Measurements from ENCODE around the gene ITM2B.
"Not testable (repeated sequence)": the region's sequence is repeated elsewhere in the genome, so short reads cannot be mapped to it uniquely, and the experiment has no call there.

The ITM2B gene

DNA sequence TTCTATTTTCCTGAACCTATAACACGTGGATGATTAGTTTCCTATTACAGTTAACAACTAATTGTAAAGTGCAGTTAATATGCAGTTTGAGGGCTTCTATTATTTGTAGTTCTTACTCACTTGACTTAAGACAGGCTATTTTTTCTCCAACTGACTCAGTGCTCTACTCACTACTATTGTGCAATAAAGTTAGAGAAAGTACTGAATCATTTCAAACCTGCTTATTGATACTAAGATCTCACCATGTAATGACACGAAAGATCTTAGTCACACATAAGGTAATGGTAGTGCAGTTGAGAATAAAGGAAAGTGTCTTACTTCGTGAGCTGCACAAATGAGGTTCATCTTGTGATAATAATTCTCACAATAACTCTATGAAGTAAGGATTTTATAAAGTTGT, 22.8 kb upstream of the ITM2B start (continued):
- TF ChIP-seq, protein P1, sequence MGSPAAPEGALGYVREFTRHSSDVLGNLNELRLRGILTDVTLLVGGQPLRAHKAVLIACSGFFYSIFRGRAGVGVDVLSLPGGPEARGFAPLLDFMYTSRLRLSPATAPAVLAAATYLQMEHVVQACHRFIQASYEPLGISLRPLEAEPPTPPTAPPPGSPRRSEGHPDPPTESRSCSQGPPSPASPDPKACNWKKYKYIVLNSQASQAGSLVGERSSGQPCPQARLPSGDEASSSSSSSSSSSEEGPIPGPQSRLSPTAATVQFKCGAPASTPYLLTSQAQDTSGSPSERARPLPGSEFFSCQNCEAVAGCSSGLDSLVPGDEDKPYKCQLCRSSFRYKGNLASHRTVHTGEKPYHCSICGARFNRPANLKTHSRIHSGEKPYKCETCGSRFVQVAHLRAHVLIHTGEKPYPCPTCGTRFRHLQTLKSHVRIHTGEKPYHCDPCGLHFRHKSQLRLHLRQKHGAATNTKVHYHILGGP (tag by site-specific recombination; IDR thresholded peaks at IDR 0.05), result no peak
- TF ChIP-seq ZNF214 (tag by site-specific recombination; IDR thresholded peaks at IDR 0.05; ENCODE audit: borderline replicate concordance) (no peak), ZNF324 (tag by site-specific recombination; IDR thresholded peaks at IDR 0.05) (no peak), GLI4 (tag by site-specific recombination; IDR thresholded peaks at IDR 0.05) (no peak), ZNF202 (tag by site-specific recombination; IDR thresholded peaks at IDR 0.05; ENCODE audit: borderline replicate concordance) (no peak), ZNF48 (tag by site-specific recombination; IDR thresholded peaks at IDR 0.05) (no peak), SALL2 (tag by site-specific recombination; IDR thresholded peaks at IDR 0.05; ENCODE audit: borderline replicate concordance) (no peak), ZSCAN16 (tag by site-specific recombination; IDR thresholded peaks at IDR 0.05) (no peak), ZNF626 (tag by site-specific recombination; IDR thresholded peaks at IDR 0.05) (no peak), ZBTB7A (tag by site-specific recombination; IDR thresholded peaks at IDR 0.05; ENCODE audit: low read depth) (no peak), OVOL3 (tag by site-specific recombination; IDR thresholded peaks at IDR 0.05) (no peak), ZNF658 (tag by site-specific recombination; IDR thresholded peaks at IDR 0.05) (no peak)

DNA sequence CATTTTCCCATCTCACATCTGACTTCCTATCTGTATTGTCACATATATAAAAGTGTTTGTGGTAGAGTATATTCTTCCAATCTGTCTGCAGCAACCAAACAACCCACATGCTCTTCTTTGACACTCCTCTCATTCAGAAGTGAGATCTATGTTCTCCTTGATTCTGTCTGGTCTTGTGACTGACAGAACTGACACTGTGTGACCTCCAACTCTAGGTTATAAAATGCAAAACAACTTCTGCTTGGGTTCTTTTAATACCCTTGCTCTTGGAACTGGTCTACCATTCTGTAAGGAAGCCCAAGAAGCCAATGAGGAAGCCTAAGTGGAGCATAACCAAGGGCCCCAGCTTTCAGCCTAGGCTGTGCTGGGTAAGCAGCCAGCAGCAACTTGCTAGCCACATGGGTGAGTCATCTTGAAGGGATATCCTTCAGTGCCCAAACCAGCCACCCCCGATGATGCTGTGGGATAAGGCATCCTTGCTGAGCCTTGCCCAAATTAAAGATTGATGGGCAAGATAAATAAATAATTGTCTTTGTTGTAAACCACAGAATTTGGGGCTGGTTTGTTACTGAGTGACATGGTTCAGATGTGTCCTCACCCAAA, 18.4 kb upstream of the ITM2B start:
- H3K27ac ChIP-seq (ENCODE audit: extremely low read depth, low read depth, low read length), result no peak overlapping the region
- CTCF ChIA-PET, result no interaction called here
- no peaks in the 10 kb centered on the region for H3K36me3 ChIP-seq (ENCODE audit: control insufficient read depth in 2 of 2, insufficient read depth in 1 of 2, low read length in 2 of 2)
- H3K9me3 ChIP-seq (ENCODE audit: control insufficient read depth, insufficient read depth, low read depth, low read length), result no peaks in the 10 kb centered on the region
- TF ChIP-seq, protein P2, sequence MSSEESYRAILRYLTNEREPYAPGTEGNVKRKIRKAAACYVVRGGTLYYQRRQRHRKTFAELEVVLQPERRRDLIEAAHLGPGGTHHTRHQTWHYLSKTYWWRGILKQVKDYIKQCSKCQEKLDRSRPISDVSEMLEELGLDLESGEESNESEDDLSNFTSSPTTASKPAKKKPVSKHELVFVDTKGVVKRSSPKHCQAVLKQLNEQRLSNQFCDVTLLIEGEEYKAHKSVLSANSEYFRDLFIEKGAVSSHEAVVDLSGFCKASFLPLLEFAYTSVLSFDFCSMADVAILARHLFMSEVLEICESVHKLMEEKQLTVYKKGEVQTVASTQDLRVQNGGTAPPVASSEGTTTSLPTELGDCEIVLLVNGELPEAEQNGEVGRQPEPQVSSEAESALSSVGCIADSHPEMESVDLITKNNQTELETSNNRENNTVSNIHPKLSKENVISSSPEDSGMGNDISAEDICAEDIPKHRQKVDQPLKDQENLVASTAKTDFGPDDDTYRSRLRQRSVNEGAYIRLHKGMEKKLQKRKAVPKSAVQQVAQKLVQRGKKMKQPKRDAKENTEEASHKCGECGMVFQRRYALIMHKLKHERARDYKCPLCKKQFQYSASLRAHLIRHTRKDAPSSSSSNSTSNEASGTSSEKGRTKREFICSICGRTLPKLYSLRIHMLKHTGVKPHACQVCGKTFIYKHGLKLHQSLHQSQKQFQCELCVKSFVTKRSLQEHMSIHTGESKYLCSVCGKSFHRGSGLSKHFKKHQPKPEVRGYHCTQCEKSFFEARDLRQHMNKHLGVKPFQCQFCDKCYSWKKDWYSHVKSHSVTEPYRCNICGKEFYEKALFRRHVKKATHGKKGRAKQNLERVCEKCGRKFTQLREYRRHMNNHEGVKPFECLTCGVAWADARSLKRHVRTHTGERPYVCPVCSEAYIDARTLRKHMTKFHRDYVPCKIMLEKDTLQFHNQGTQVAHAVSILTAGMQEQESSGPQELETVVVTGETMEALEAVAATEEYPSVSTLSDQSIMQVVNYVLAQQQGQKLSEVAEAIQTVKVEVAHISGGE (tag by site-specific recombination; conservative IDR thresholded peaks at IDR 0.05; ENCODE audit: low read depth), result no peak
- TF ChIP-seq, protein P3, sequence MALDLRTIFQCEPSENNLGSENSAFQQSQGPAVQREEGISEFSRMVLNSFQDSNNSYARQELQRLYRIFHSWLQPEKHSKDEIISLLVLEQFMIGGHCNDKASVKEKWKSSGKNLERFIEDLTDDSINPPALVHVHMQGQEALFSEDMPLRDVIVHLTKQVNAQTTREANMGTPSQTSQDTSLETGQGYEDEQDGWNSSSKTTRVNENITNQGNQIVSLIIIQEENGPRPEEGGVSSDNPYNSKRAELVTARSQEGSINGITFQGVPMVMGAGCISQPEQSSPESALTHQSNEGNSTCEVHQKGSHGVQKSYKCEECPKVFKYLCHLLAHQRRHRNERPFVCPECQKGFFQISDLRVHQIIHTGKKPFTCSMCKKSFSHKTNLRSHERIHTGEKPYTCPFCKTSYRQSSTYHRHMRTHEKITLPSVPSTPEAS (tag by site-specific recombination; IDR thresholded peaks at IDR 0.05), result no peak
- TF ChIP-seq TCF7L2 (IDR thresholded peaks at IDR 0.05; ENCODE audit: borderline replicate concordance, low read depth, low read length) (no peak), ZEB2 (tag by site-specific recombination; IDR thresholded peaks at IDR 0.05) (no peak)
- no peak overlapping the region for H3K4me3 ChIP-seq (ENCODE audit: low read depth, low read length)
- POLR2A ChIA-PET, result no interaction called here
- no peaks in the 10 kb centered on the region for H3K4me1 ChIP-seq (ENCODE audit: control insufficient read depth, insufficient read depth, low read length)

DNA sequence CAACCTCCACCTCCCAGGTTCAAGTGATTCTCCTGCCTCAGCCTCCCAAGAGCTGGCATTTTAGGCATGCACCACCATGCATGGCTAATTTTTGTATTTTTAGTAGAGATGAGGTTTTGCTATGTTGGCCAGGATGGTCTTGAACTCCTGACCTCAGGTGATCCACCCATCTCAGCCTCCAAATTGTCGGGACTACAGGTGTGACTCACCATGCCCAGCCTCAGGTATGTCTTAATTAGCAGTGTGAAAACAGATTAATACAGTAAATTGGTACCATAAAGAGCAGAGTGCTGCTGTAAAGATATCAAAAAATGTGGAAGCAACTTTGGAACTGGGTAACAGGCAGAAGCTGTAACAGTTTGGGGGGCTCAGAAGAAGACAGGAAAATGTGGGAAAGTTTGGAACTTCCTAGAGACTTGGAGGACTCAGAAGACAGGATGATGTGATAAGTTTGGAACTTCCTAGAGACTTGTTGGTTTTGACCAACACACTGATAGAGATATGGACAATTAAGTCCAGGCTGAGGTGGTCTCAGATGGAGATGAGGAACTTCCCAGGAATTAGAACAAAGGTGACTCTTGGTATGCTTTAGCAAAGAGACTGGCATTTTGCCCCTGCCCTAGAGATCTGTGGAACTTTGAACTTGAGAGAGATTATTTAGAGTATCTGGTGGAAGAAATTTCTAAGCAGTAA, 17.3 kb upstream of the ITM2B start:
- POLR2A ChIA-PET; H3K4me1 ChIP-seq (ENCODE audit: control insufficient read depth, insufficient read depth, low read length); H3K36me3 ChIP-seq (ENCODE audit: control insufficient read depth in 2 of 2, insufficient read depth in 1 of 2, low read length in 2 of 2); H3K4me3 ChIP-seq (ENCODE audit: low read depth, low read length); H3K27ac ChIP-seq (ENCODE audit: extremely low read depth, low read depth, low read length); H3K9me3 ChIP-seq (ENCODE audit: control insufficient read depth, insufficient read depth, low read depth, low read length); CTCF ChIA-PET: not testable (repeated sequence)

All from HEK293 (cell line).